CD8-positive, alpha-beta memory T cell (primary cell): ENCODE results near the gene TM4SF5. TPM values are rescaled to one million over a fixed set of nuclear protein-coding genes. Genes with fewer than 3 reads are reported as not detected.

Experiments used
- CTCF ChIA-PET: fragments of 350-600 bp; sonication (Branson Sonifier 250); formaldehyde crosslinking; loops from one replicate; lab custom pipeline; 2021; ENCODE audit warnings: antibody characterized with exemption; lab: Charles Lee
- POLR2A ChIA-PET: fragments of 350-600 bp; sonication (Branson Sonifier 250); formaldehyde crosslinking; loops from one replicate; lab custom pipeline; 2021; ENCODE audit warnings: antibody characterized with exemption; lab: Charles Lee
- DNase-seq, 5 donors: peaks; one replicate each; pipeline versions ENCODE4 v3.0.0 to v3.0.0-alpha.2; 2020 to 2022; ENCODE audit warnings: mixed read lengths in 1 of 5
- H3K27ac ChIP-seq: one replicate; pipeline ENCODE4 v1.7.0; 2013; ENCODE audit warnings: low read depth, mild to moderate bottlenecking, low read length, moderate library complexity
- H3K27me3 ChIP-seq: 2 replicates; pipeline ENCODE4 v1.7.0; 2013; ENCODE audit warnings: low read length, mild to moderate bottlenecking; ENCODE audit not compliant: insufficient read depth, poor library complexity, severe bottlenecking
- H3K36me3 ChIP-seq: 2 replicates; pipeline ENCODE4 v1.7.0; 2013; ENCODE audit warnings: mild to moderate bottlenecking, low read length, moderate library complexity; ENCODE audit not compliant: insufficient read depth
- H3K4me1 ChIP-seq: 2 replicates; pipeline ENCODE4 v1.7.0; 2013; ENCODE audit warnings: mild to moderate bottlenecking, low read length, moderate library complexity; ENCODE audit not compliant: insufficient read depth
- H3K4me3 ChIP-seq: 2 replicates; pipeline ENCODE4 v1.7.0; 2013; ENCODE audit warnings: mild to moderate bottlenecking, low read length
- H3K9me3 ChIP-seq: 2 replicates; pipeline ENCODE4 v1.7.0; 2013; ENCODE audit warnings: mild to moderate bottlenecking, low read length
- H3K27ac Mint-ChIP-seq, 8 donors: one replicate each; pipeline ENCODE4 v1.8.0; 2020 to 2021; ENCODE audit warnings: mixed read lengths in 8 of 8, mild to moderate bottlenecking in 6 of 8, inconsistent platforms in 3 of 8, moderate library complexity in 3 of 8
- H3K27me3 Mint-ChIP-seq, 2 donors: one replicate each; pipeline ENCODE4 v1.8.0; 2020 to 2021; ENCODE audit warnings: mixed read lengths in 2 of 2, mild to moderate bottlenecking in 1 of 2, moderate library complexity in 1 of 2
- H3K36me3 Mint-ChIP-seq, 3 donors: one replicate each; pipeline ENCODE4 v1.8.0; 2020 to 2021; ENCODE audit warnings: mixed read lengths in 3 of 3, inconsistent platforms in 1 of 3, mild to moderate bottlenecking in 1 of 3
- H3K4me1 Mint-ChIP-seq, 3 donors: one replicate each; pipeline ENCODE4 v1.8.0; 2020 to 2021; ENCODE audit warnings: mixed read lengths in 3 of 3, inconsistent platforms in 1 of 3, mild to moderate bottlenecking in 1 of 3
- H3K4me3 Mint-ChIP-seq, 7 donors: one replicate each; pipeline ENCODE4 v1.8.0; 2020 to 2021; ENCODE audit warnings: mixed read lengths in 7 of 7, mild to moderate bottlenecking in 6 of 7, moderate library complexity in 4 of 7, inconsistent platforms in 2 of 7
- H3K9me3 Mint-ChIP-seq, 5 donors: one replicate each; pipeline ENCODE4 v1.8.0; 2020 to 2022; ENCODE audit warnings: mixed read lengths in 5 of 5, mild to moderate bottlenecking in 3 of 5, moderate library complexity in 2 of 5, inconsistent platforms in 1 of 5
- polyA plus RNA-seq: library from polyadenylated mRNA; unstranded; fragments of 300-500 nt; fragmentation: Illumina TruSeq; gene quantifications from one replicate; pipeline ENCODE4 v1.2.3, GENCODE V29; 2021
- total RNA-seq, 2 experiments: library from RNA; stranded (reverse); gene quantifications; one replicate each; pipeline ENCODE4 v1.2.3, GENCODE V29; 2021

TM4SF5 gene
- total and polyA plus RNA-seq, 3 experiments from 2014 or later = not detected

GRCh38 chr17:4742133-4742532 lies 29.6 kb upstream of the TM4SF5 start:
- POLR2A ChIA-PET = no interaction called here
- Mint-ChIP-seq H3K4me3 (peak overlapping the region in 2 of 7 donors; percentile 9 to 51), H3K36me3 (peaks cover 0 to 3% (median 0%) of the 10 kb centered on the region in 3 donors), H3K4me1 (peaks cover 14 to 22% (median 20%) of the 10 kb centered on the region in 3 donors), H3K27ac (no peak overlapping the region), H3K27me3 (peaks cover 14 to 20% of the 10 kb centered on the region in 2 donors), H3K9me3 (no peaks in the 10 kb centered on the region)
- H3K27ac ChIP-seq = no peak overlapping the region
- no peak overlapping the region for H3K4me3 ChIP-seq
- peaks cover 18% of the 10 kb centered on the region for H3K4me1 ChIP-seq
- H3K36me3 ChIP-seq = no peaks in the 10 kb centered on the region
- CTCF ChIA-PET = no interaction called here
- peaks cover 11% of the 10 kb centered on the region for H3K27me3 ChIP-seq
- no peak for DNase-seq
- H3K9me3 ChIP-seq = no peaks in the 10 kb centered on the region

- H3K4me3 Mint-ChIP-seq = peak overlapping the region in 1 of 7 donors; percentile 9
- peaks cover 0 to 3% (median 0%) of the 10 kb centered on the region in 3 donors for H3K36me3 Mint-ChIP-seq
- H3K27me3 Mint-ChIP-seq = peaks cover 14 to 20% of the 10 kb centered on the region in 2 donors
- peaks cover 16 to 23% (median 20%) of the 10 kb centered on the region in 3 donors for H3K4me1 Mint-ChIP-seq
- Histone ChIP-seq H3K9me3 (no peaks in the 10 kb centered on the region), H3K27me3 (peaks cover 11% of the 10 kb centered on the region), H3K4me3 (no peak overlapping the region), H3K4me1 (peaks cover 18% of the 10 kb centered on the region), H3K36me3 (no peaks in the 10 kb centered on the region), H3K27ac (no peak overlapping the region)
- H3K27ac Mint-ChIP-seq = no peak overlapping the region
- ChIA-PET CTCF (interaction anchor here (1.7 kb wide), 1 partner anchor 11 kb away, joined by 4 read pairs; no protein-coding TSS in a partner anchor), POLR2A (no interaction called here)
- no peaks in the 10 kb centered on the region for H3K9me3 Mint-ChIP-seq
- DNase-seq = no peak
Measured at GRCh38 chr17:4742629-4743028, 29.1 kb upstream of the TM4SF5 start.

GRCh38 chr17:4743216-4743615 lies 28.5 kb upstream of the TM4SF5 start:
- peaks cover 12 to 23% of the 10 kb centered on the region in 2 donors for H3K27me3 Mint-ChIP-seq

GRCh38 chr17:4743898-4744297 lies 27.8 kb upstream of the TM4SF5 start:
- Mint-ChIP-seq H3K9me3 (no peaks in the 10 kb centered on the region), H3K36me3 (no peaks in the 10 kb centered on the region), H3K27ac (no peak overlapping the region), H3K27me3 (peaks cover 10 to 29% of the 10 kb centered on the region in 2 donors), H3K4me1 (peaks cover 16 to 24% (median 21%) of the 10 kb centered on the region in 3 donors), H3K4me3 (no peak overlapping the region)
- peaks cover 11% of the 10 kb centered on the region for H3K27me3 ChIP-seq
- H3K36me3 ChIP-seq = no peaks in the 10 kb centered on the region
- no peak overlapping the region for H3K27ac ChIP-seq
- H3K9me3 ChIP-seq = no peaks in the 10 kb centered on the region
- ChIA-PET POLR2A (no interaction called here), CTCF (interaction anchor here (1.0 to 1.7 kb wide), 3 partner anchors 12 to 47 kb away, joined by 3 to 4 read pairs (median 4); no protein-coding TSS in a partner anchor)
- H3K4me1 ChIP-seq = peaks cover 19% of the 10 kb centered on the region
- no peak overlapping the region for H3K4me3 ChIP-seq
- DNase-seq = no peak

More at GRCh38 chr17:4743216-4743615, 28.5 kb upstream of the TM4SF5 start:
- no peak overlapping the region for H3K27ac ChIP-seq
- H3K27me3 ChIP-seq = peaks cover 11% of the 10 kb centered on the region
- no peak overlapping the region for H3K4me3 ChIP-seq
- no peaks in the 10 kb centered on the region for H3K36me3 ChIP-seq
- no peak for DNase-seq
- peaks cover 21% of the 10 kb centered on the region for H3K4me1 ChIP-seq
- H3K4me1 Mint-ChIP-seq = peaks cover 21 to 26% (median 23%) of the 10 kb centered on the region in 3 donors
- ChIA-PET CTCF (interaction anchor here (1.0 to 1.7 kb wide), 3 partner anchors 11 to 47 kb away, joined by 3 to 4 read pairs (median 4); no protein-coding TSS in a partner anchor), POLR2A (no interaction called here)
- no peaks in the 10 kb centered on the region for H3K9me3 ChIP-seq
- no peaks in the 10 kb centered on the region for H3K9me3 Mint-ChIP-seq
- H3K36me3 Mint-ChIP-seq = peaks cover 0 to 3% (median 0%) of the 10 kb centered on the region in 3 donors
- peak overlapping the region in 1 of 7 donors; percentile 54 for H3K4me3 Mint-ChIP-seq
- no peak overlapping the region for H3K27ac Mint-ChIP-seq

- Mint-ChIP-seq H3K4me1 (peaks cover 11 to 18% (median 16%) of the 10 kb centered on the region in 3 donors), H3K27ac (peak overlapping the region in 1 of 8 donors; percentile 54), H3K4me3 (no peak overlapping the region), H3K36me3 (no peaks in the 10 kb centered on the region), H3K27me3 (peaks cover 10 to 35% of the 10 kb centered on the region in 2 donors), H3K9me3 (no peaks in the 10 kb centered on the region)
- Histone ChIP-seq H3K4me3 (no peak overlapping the region), H3K27ac (no peak overlapping the region), H3K36me3 (no peaks in the 10 kb centered on the region), H3K9me3 (no peaks in the 10 kb centered on the region), H3K4me1 (peaks cover 12% of the 10 kb centered on the region), H3K27me3 (peaks cover 8% of the 10 kb centered on the region)
- POLR2A ChIA-PET = interaction anchor here (1.0 kb wide), 1 partner anchor 31 kb away, joined by 4 read pairs; no protein-coding TSS in a partner anchor
- CTCF ChIA-PET = no interaction called here
- DNase-seq = no peak
Measured at GRCh38 chr17:4744999-4745969, 26.4 kb upstream of the TM4SF5 start.

GRCh38 chr17:4747847-4748246 lies 23.8 kb upstream of the TM4SF5 start:
- peak overlapping the region; percentile 18 to 77 (median 57) for H3K4me3 Mint-ChIP-seq
- H3K9me3 Mint-ChIP-seq = no peaks in the 10 kb centered on the region
- no peak overlapping the region for H3K27ac ChIP-seq
- H3K4me1 ChIP-seq = peaks cover 10% of the 10 kb centered on the region
- H3K36me3 ChIP-seq = no peaks in the 10 kb centered on the region
- DNase-seq = peak in 1 of 5 donors; percentile 53
- H3K4me1 Mint-ChIP-seq = peaks cover 9 to 15% (median 14%) of the 10 kb centered on the region in 3 donors
- no peak overlapping the region for H3K4me3 ChIP-seq
- no peaks in the 10 kb centered on the region for H3K36me3 Mint-ChIP-seq
- ChIA-PET POLR2A (interaction anchor here (0.9 kb wide), 1 partner anchor 42 kb away, joined by 3 read pairs; no protein-coding TSS in a partner anchor), CTCF (interaction anchor here (1.6 to 1.8 kb wide), 2 partner anchors 38 to 42 kb away, joined by 4 read pairs; partner anchors contain the start of genes ARRB2 and GLTPD2)
- H3K9me3 ChIP-seq = no peaks in the 10 kb centered on the region
- H3K27ac Mint-ChIP-seq = peak overlapping the region in 7 of 8 donors; percentile 44 to 83 (median 59)
- peaks cover 3% of the 10 kb centered on the region for H3K27me3 ChIP-seq
- H3K27me3 Mint-ChIP-seq = peaks cover 12 to 31% of the 10 kb centered on the region in 2 donors

- Mint-ChIP-seq H3K4me3 (no peak overlapping the region), H3K36me3 (no peaks in the 10 kb centered on the region), H3K4me1 (peaks cover 9 to 15% (median 14%) of the 10 kb centered on the region in 3 donors), H3K9me3 (no peaks in the 10 kb centered on the region), H3K27ac (no peak overlapping the region), H3K27me3 (peaks cover 13 to 33% of the 10 kb centered on the region in 2 donors)
- Histone ChIP-seq H3K4me3 (no peak overlapping the region), H3K9me3 (no peaks in the 10 kb centered on the region), H3K27ac (no peak overlapping the region), H3K4me1 (peaks cover 10% of the 10 kb centered on the region), H3K36me3 (no peaks in the 10 kb centered on the region), H3K27me3 (peaks cover 3% of the 10 kb centered on the region)
- no peak for DNase-seq
- ChIA-PET CTCF (interaction anchor here (1.0 to 1.8 kb wide), 3 partner anchors 10 to 41 kb away, joined by 3 to 4 read pairs (median 4); partner anchors contain the start of gene GLTPD2), POLR2A (interaction anchor here (0.9 kb wide), 1 partner anchor 41 kb away, joined by 3 read pairs; no protein-coding TSS in a partner anchor)
Measured at GRCh38 chr17:4748686-4749085, 23.0 kb upstream of the TM4SF5 start.
